Gastroesophageal sphincter (tissue), 4 donors: ENCODE results near the gene RNF44. TPM values are rescaled to one million over a fixed set of nuclear protein-coding genes. Genes with fewer than 3 reads are reported as not detected.
"Not testable (repeated sequence)": the region's sequence is repeated elsewhere in the genome, so short reads cannot be mapped to it uniquely, and the experiment has no call there.

ENCODE experiments used
- ATAC-seq: fragments of 150-250 bp; one replicate; pipeline ENCODE4 v1.9.1; 2016; ENCODE audit warnings: mild to moderate bottlenecking, moderate library complexity
- H3K27ac ChIP-seq, 4 donors: fragments of 200-600 bp; sonication (generic) in 3 of 4; 1 replicate in 3 of 4; 2 replicates in 1 of 4; pipeline ENCODE4 v1.5.1; 2016 to 2019
- H3K27me3 ChIP-seq: fragments of 200-600 bp; sonication (generic); one replicate; pipeline ENCODE4 v1.5.1; 2019
- H3K36me3 ChIP-seq, 2 donors: fragments of 200-600 bp; sonication (generic); one replicate each; pipeline ENCODE4 v1.5.1; 2019; ENCODE audit warnings: control low read depth in 1 of 2
- H3K4me1 ChIP-seq, 3 donors: fragments of 200-600 bp; sonication (generic); 1 replicate in 2 of 3; 2 replicates in 1 of 3; pipeline ENCODE4 v1.5.1; 2016 to 2019; ENCODE audit warnings: control low read depth in 2 of 3
- H3K4me3 ChIP-seq, 2 donors: fragments of 200-600 bp; sonication (generic); one replicate each; pipeline ENCODE4 v1.5.1; 2019; ENCODE audit warnings: mild to moderate bottlenecking in 1 of 2, moderate library complexity in 1 of 2
- H3K9me3 ChIP-seq, 3 donors: fragments of 200-600 bp; sonication (generic); one replicate each; pipeline ENCODE4 v1.5.1; 2017 to 2019; ENCODE audit warnings: control low read depth in 2 of 3
- EP300 ChIP-seq: sonication (generic); formaldehyde crosslinking; IDR thresholded peaks from one replicate; pipeline ENCODE4 v1.6.1; 2017; ENCODE audit warnings: antibody characterized with exemption, mild to moderate bottlenecking
- POLR2A ChIP-seq, 2 donors: fragments of 450-650 bp; IDR thresholded peaks; one replicate each; pipeline ENCODE4 v1.6.1; 2017; ENCODE audit warnings: antibody characterized with exemption in 2 of 2, mild to moderate bottlenecking in 2 of 2, moderate library complexity in 1 of 2
- POLR2AphosphoS5 ChIP-seq: sonication (generic); formaldehyde crosslinking; IDR thresholded peaks from one replicate; pipeline ENCODE4 v1.6.1; 2017; ENCODE audit warnings: antibody characterized with exemption
- WGBS, 2 donors: methylation state at CpG; one replicate each; pipeline ENCODE4 v1.1.5; 2018; ENCODE audit warnings: low coverage in 1 of 2; 5-methylcytosine and 5-hydroxymethylcytosine counted together
- total RNA-seq, 4 donors: library from RNA; depleted of rRNA; stranded (reverse); fragments of >200 nt; gene quantifications; one replicate each; pipeline ENCODE4 v1.1.0, GENCODE V29; 2016
- TF ChIP-seq, protein P1 (sequence below), 4 experiments: fragments of 200-600 bp in 2 of 4; fragments of 450-650 bp in 2 of 4; sonication (generic) in 1 of 4; IDR thresholded peaks; one replicate each; pipeline ENCODE4 v1.5.1; 2017 to 2019; ENCODE audit warnings: antibody characterized with exemption in 4 of 4, mild to moderate bottlenecking in 2 of 4, moderate library complexity in 2 of 4

RNF44 gene
- total RNA-seq, 4 donors from 2014 or later = 8.9 to 15.9 (median 12.4) TPM

DNA sequence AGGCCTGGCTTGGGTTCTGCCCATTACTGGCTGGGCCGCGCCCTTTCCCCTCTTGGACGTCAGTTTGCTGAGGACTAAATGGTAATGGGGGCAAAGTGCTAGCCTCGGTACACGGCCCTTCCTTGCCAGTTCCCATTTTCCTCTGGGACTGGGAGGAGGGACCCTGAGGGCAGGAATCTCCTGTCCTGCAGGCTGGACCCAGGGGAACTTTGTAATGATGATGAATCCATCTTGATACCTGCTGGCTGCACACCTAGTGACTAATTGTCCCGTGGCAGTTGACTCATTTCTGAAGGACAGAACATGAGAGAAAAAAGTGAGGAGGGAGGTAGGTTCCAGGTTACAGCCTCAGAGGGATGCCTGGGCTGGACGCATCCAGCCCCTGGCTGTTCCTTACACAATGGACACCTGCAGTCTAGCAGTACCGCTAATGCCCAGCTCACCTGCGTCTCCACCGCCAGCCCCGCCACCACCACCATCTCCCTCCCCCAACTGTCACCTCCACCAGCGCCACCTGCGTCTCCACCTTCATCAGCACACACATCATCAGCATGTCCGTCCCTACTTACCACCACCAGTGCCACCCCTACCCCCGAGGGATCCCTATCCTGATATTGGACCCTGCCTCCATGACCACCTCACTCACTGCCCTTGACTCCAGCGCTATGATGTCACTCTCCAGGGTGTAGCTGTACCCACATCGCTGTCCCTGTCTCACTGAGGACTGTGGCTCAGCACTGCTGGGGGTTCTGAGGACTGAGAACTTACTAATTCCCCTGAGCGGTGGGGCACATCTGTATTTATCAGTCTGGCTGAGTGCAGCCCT is 16.3 kb upstream of the RNF44 start:
- ATAC-seq = no peak

DNA sequence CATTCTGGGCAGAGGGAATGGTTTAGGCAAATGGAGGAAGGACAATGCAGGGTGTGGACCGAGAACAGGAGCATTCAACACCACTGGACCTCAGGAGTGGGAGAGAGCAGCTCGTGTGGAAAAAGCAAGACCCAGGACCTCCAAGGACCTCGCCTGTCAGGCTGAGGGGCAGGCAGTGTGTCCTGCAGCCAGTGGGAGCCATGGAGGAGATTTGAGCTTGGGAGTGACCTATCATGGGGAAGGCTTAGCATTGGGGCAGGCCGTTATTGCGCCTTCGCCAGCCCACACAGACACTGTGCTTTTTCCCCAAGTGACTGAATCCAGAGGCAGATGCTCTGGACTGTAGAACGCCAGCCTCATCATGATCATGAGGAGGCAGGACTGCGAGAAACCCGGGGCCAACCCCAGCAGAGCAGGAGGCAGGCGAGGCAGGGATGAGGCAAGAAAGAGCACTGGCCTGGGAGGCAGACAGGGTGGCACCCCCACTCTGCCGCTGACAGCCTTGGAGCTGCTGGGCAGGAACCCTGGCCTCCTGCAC is 15.2 kb upstream of the RNF44 start:
- no peaks in the 10 kb centered on the region for H3K36me3 ChIP-seq
- peaks cover 26% of the 10 kb centered on the region for H3K27me3 ChIP-seq
- WGBS, 2 donors = 68 to 80% methylated on average over 1 to 6 of the region's 11 CpGs
- ATAC-seq = no peak
- H3K9me3 ChIP-seq = no peaks in the 10 kb centered on the region
- H3K4me1 ChIP-seq = peaks cover 0 to 10% (median 0%) of the 10 kb centered on the region in 3 donors
- H3K4me3 ChIP-seq = no peak overlapping the region
- no peak overlapping the region for H3K27ac ChIP-seq
- TF ChIP-seq EP300 = no peak
- no peak for TF ChIP-seq POLR2A (IDR thresholded peaks at IDR 0.05)
- TF ChIP-seq, protein P1, sequence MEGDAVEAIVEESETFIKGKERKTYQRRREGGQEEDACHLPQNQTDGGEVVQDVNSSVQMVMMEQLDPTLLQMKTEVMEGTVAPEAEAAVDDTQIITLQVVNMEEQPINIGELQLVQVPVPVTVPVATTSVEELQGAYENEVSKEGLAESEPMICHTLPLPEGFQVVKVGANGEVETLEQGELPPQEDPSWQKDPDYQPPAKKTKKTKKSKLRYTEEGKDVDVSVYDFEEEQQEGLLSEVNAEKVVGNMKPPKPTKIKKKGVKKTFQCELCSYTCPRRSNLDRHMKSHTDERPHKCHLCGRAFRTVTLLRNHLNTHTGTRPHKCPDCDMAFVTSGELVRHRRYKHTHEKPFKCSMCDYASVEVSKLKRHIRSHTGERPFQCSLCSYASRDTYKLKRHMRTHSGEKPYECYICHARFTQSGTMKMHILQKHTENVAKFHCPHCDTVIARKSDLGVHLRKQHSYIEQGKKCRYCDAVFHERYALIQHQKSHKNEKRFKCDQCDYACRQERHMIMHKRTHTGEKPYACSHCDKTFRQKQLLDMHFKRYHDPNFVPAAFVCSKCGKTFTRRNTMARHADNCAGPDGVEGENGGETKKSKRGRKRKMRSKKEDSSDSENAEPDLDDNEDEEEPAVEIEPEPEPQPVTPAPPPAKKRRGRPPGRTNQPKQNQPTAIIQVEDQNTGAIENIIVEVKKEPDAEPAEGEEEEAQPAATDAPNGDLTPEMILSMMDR (IDR thresholded peaks at IDR 0.05) = no peak
- no peak for TF ChIP-seq POLR2AphosphoS5

More for the DNA sequence above, 16.3 kb upstream of the RNF44 start:
- no peak for TF ChIP-seq POLR2AphosphoS5
- TF ChIP-seq, protein P1 (IDR thresholded peaks at IDR 0.05) = no peak
- no peak for TF ChIP-seq EP300
- TF ChIP-seq POLR2A (IDR thresholded peaks at IDR 0.05) = no peak
- no peaks in the 10 kb centered on the region for H3K36me3 ChIP-seq
- H3K4me3 ChIP-seq = no peak overlapping the region
- H3K9me3 ChIP-seq = no peaks in the 10 kb centered on the region
- 51 to 68% methylated on average over 6 to 8 of the region's 18 CpGs for WGBS, 2 donors
- H3K27me3 ChIP-seq = peaks cover 33% of the 10 kb centered on the region
- H3K27ac ChIP-seq = no peak overlapping the region
- H3K4me1 ChIP-seq = no peaks in the 10 kb centered on the region

DNA sequence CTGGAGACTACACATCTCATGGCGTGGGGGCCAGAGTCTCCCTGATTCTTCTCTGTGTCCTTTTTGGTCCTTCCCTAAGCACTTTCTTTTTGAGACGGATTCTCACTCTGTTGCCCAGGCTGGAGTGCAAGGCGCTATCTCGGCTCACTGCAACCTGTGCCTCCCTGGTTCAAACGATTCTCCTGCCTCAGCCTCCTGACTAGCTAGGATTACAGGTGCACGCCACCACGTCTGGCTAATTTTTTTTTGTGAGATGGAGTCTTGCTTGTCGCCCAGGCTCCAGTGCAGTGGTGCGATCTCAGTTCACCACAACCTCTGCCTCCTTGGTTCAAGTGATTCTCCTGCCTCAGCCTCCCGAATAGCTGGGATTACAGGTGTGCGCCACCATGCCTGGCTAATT is 13.7 kb upstream of the RNF44 start:
- H3K27ac ChIP-seq, H3K9me3 ChIP-seq, ATAC-seq, H3K4me3 ChIP-seq, H3K36me3 ChIP-seq: not testable (repeated sequence)
- Histone ChIP-seq H3K27me3 (peaks cover 25% of the 10 kb centered on the region), H3K4me1 (peaks cover 0 to 11% (median 0%) of the 10 kb centered on the region in 3 donors)
- 93 to 95% methylated on average over 4 to 9 of the region's 11 CpGs for WGBS, 2 donors

DNA sequence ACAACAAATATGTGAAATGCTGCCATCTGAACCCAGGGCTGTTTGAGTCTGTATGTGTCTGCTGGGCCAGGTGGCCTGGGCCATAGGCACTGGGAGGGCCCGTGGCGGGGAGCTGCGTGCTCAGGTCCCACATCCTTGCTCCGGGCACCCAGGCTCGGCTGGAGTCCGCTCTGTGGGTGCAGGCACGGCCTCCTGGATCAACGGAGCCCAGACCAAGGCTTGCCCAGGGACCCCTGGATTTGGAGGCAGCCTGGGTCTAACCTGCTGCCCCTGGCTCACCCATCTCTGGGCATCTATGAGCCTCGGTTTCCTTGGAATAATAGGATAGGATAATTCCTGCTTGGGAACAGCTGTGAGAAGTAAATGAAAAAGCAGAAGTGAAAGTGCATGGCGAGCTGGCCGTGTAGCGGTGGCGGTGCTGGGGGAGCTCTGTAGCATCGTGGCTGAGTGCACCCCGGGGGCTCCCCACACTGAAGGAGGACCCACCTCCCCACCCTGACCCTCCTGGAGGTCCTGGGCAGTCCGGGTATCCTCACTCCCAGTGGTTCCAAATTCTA is 13.2 kb upstream of the RNF44 start:
- no peak for ATAC-seq
- Histone ChIP-seq H3K27me3 (peaks cover 25% of the 10 kb centered on the region), H3K9me3 (no peaks in the 10 kb centered on the region), H3K36me3 (no peaks in the 10 kb centered on the region), H3K27ac (no peak overlapping the region), H3K4me3 (no peak overlapping the region), H3K4me1 (peaks cover 0 to 16% (median 0%) of the 10 kb centered on the region in 3 donors)
- 76% methylated on average over 5 of the region's 16 CpGs; no CpG with 5 or more reads in 1 of the 2 donors for WGBS, 2 donors
- TF ChIP-seq POLR2AphosphoS5 (no peak), POLR2A (IDR thresholded peaks at IDR 0.05) (no peak), EP300 (no peak)
- TF ChIP-seq, protein P1 (IDR thresholded peaks at IDR 0.05) = no peak

DNA sequence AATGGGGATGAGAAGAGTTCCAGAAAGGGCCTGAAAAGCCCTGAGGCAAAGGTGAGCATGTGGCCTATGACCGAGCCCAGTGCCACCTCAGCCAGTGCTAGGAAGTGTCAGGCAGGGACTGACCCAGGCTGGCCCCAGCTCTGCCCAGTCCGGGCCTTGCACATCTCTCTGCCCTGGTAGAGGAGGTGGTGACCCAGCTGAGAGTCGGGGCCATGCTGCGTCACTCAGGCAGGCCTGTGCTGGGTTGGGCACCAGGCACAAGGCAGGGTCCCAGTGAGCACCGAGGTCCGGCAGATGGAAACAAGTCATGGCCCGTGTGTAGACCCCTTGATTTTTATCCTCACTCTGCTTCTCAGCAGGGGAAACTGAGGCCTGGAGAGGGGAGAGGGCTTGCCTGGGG is 12.7 kb upstream of the RNF44 start:
- no peaks in the 10 kb centered on the region for H3K9me3 ChIP-seq
- TF ChIP-seq POLR2AphosphoS5 (no peak), POLR2A (IDR thresholded peaks at IDR 0.05) (no peak), EP300 (no peak)
- TF ChIP-seq, protein P1 (IDR thresholded peaks at IDR 0.05) = no peak
- H3K27me3 ChIP-seq = peaks cover 24% of the 10 kb centered on the region
- no peaks in the 10 kb centered on the region for H3K36me3 ChIP-seq
- no peak overlapping the region for H3K4me3 ChIP-seq
- no CpG with 5 or more reads among the region's 7 CpGs for WGBS, 2 donors
- H3K27ac ChIP-seq = no peak overlapping the region
- ATAC-seq = no peak
- peaks cover 0 to 20% (median 0%) of the 10 kb centered on the region in 3 donors for H3K4me1 ChIP-seq
